CD14-positive monocyte (primary cell): ENCODE data around the gene ST3GAL5. TPM values are rescaled to one million over a fixed set of nuclear protein-coding genes. Genes with fewer than 3 reads are reported as not detected.

ENCODE experiments used
- DNase-seq, 3 donors: peaks; one replicate each; pipeline ENCODE4 v3.0.0-alpha.2; 2011 to 2022
- H2AFZ ChIP-seq: 2 replicates; pipeline ENCODE4 v1.6.0; 2012; ENCODE audit warnings: mild to moderate bottlenecking, low read depth, low read length, inconsistent platforms; ENCODE audit not compliant: insufficient read depth, poor library complexity, severe bottlenecking
- H3K27ac ChIP-seq, 2 donors: 1 replicate in 1 of 2; 2 replicates in 1 of 2; pipeline ENCODE4 v1.5.1; 2012 to 2013; ENCODE audit warnings: low read length in 2 of 2, control low read depth in 1 of 2, inconsistent platforms in 1 of 2, low read depth in 1 of 2, mild to moderate bottlenecking in 1 of 2
- H3K27me3 ChIP-seq, 2 donors: one replicate each; pipeline versions ENCODE4 v1.6.0 to v1.6.1; 2011 to 2013; ENCODE audit warnings: low read length in 2 of 2; ENCODE audit not compliant: control insufficient read depth in 2 of 2, insufficient read depth in 2 of 2
- H3K36me3 ChIP-seq, 2 donors: replicated peaks in 1 of 2; 1 replicate in 1 of 2; 2 replicates in 1 of 2; pipeline versions ENCODE4 v1.5.1 to v1.6.1; 2012 to 2013; ENCODE audit warnings: low read length in 2 of 2, control low read depth in 1 of 2, inconsistent platforms in 1 of 2, mild to moderate bottlenecking in 1 of 2; ENCODE audit not compliant: insufficient read depth in 2 of 2, control insufficient read depth in 1 of 2
- H3K4me1 ChIP-seq, 2 donors: 1 replicate in 1 of 2; 2 replicates in 1 of 2; pipeline versions ENCODE4 v1.5.1 to v1.6.1; 2012 to 2013; ENCODE audit warnings: low read length in 2 of 2, control low read depth in 1 of 2, inconsistent platforms in 1 of 2, mild to moderate bottlenecking in 1 of 2, moderate library complexity in 1 of 2; ENCODE audit not compliant: insufficient read depth in 2 of 2, control insufficient read depth in 1 of 2
- H3K4me2 ChIP-seq: replicated peaks from 2 replicates; pipeline ENCODE3; 2012; ENCODE audit warnings: low read length, moderate library complexity, mild to moderate bottlenecking; ENCODE audit not compliant: poor library complexity, severe bottlenecking; ENCODE audit errors: extremely low read depth
- H3K4me3 ChIP-seq, 3 experiments: fragments of 200-600 bp in 1 of 3; sonication (generic) in 1 of 3; replicated peaks in 1 of 3; 1 replicate in 2 of 3; 2 replicates in 1 of 3; pipeline ENCODE4 v1.5.1; 2011 to 2013; ENCODE audit warnings: low read length in 3 of 3, mild to moderate bottlenecking in 3 of 3, control low read depth in 2 of 3, low read depth in 2 of 3, inconsistent platforms in 1 of 3, moderate library complexity in 1 of 3
- H3K79me2 ChIP-seq: 2 replicates; pipeline ENCODE4 v1.6.0; 2012; ENCODE audit warnings: mild to moderate bottlenecking, control low read depth, inconsistent platforms, low read length, moderate library complexity; ENCODE audit not compliant: insufficient read depth
- H3K9ac ChIP-seq: 2 replicates; pipeline ENCODE4 v1.6.0; 2017; ENCODE audit warnings: low read length, mild to moderate bottlenecking; ENCODE audit not compliant: insufficient read depth, poor library complexity, severe bottlenecking
- H3K9me3 ChIP-seq, 2 donors: replicated peaks in 1 of 2; 1 replicate in 1 of 2; 2 replicates in 1 of 2; pipeline versions ENCODE4 v1.5.1 to v1.6.1; 2012 to 2013; ENCODE audit warnings: low read length in 2 of 2, control low read depth in 1 of 2; ENCODE audit not compliant: control insufficient read depth in 1 of 2, insufficient read depth in 1 of 2
- H4K20me1 ChIP-seq: 2 replicates; pipeline ENCODE4 v1.6.0; 2012; ENCODE audit warnings: mild to moderate bottlenecking, low read length, control low read depth, moderate library complexity; ENCODE audit not compliant: insufficient read depth
- H3K27ac Mint-ChIP-seq, 7 donors: one replicate each; pipeline ENCODE4 v1.8.0; 2020; ENCODE audit warnings: mild to moderate bottlenecking in 7 of 7, mixed read lengths in 7 of 7, moderate library complexity in 6 of 7, inconsistent platforms in 2 of 7
- H3K27me3 Mint-ChIP-seq, 3 donors: one replicate each; pipeline ENCODE4 v1.8.0; 2021 to 2022; ENCODE audit warnings: low read depth in 3 of 3, mild to moderate bottlenecking in 3 of 3, mixed read lengths in 3 of 3, moderate library complexity in 3 of 3, inconsistent platforms in 1 of 3
- H3K36me3 Mint-ChIP-seq, 2 donors: one replicate each; pipeline ENCODE4 v1.8.0; 2020; ENCODE audit warnings: mixed read lengths in 2 of 2, inconsistent platforms in 1 of 2, mild to moderate bottlenecking in 1 of 2
- H3K4me1 Mint-ChIP-seq: one replicate; pipeline ENCODE4 v1.8.0; 2020; ENCODE audit warnings: mild to moderate bottlenecking, mixed read lengths
- H3K4me3 Mint-ChIP-seq, 2 donors: one replicate each; pipeline ENCODE4 v1.8.0; 2020; ENCODE audit warnings: mild to moderate bottlenecking in 2 of 2, mixed read lengths in 2 of 2, moderate library complexity in 1 of 2
- H3K9me3 Mint-ChIP-seq, 7 donors: one replicate each; pipeline ENCODE4 v1.8.0; 2020 to 2022; ENCODE audit warnings: mixed read lengths in 7 of 7, mild to moderate bottlenecking in 6 of 7, moderate library complexity in 6 of 7, inconsistent platforms in 2 of 7
- CTCF ChIP-seq: fragments of 200-600 bp; IDR thresholded peaks from one replicate; pipeline ENCODE4 v1.8.0; 2022; ENCODE audit warnings: antibody characterized with exemption, mild to moderate bottlenecking
- WGBS: methylation state at CpG from one replicate; pipeline ENCODE4 v1.1.5; 2013; ENCODE audit warnings: missing lambda C conversion rate; ENCODE audit not compliant: insufficient coverage; 5-methylcytosine and 5-hydroxymethylcytosine counted together
- intact Hi-C, 2 donors: fragments of 100-400 bp; cut with micrococcal nuclease; formaldehyde crosslinking; loops; one replicate each; pipeline versions ENCODE4 v1.15.0 to v1.15.1; 2023
- polyA plus RNA-seq, 3 donors: library from polyadenylated mRNA; depleted of rRNA in 1 of 3; unstranded in 2 of 3; stranded (reverse) in 1 of 3; fragments of 300-500 nt in 2 of 3; fragments of >200 nt in 1 of 3; fragmentation: Illumina TruSeq in 2 of 3; gene quantifications; 1 replicate in 2 of 3; 2 replicates in 1 of 3; pipeline ENCODE4 v1.2.3, GENCODE V29; 2012 to 2021

Gene ST3GAL5
- polyA plus RNA-seq, 3 donors: 14.0 to 51.2 (median 19.5) TPM

- H2AFZ ChIP-seq: peak overlapping the region; percentile 52
- H3K79me2 ChIP-seq: no peaks in the 10 kb centered on the region
- H3K36me3 ChIP-seq: peaks cover 31 to 90% of the 10 kb centered on the region in 2 donors
- H3K27me3 ChIP-seq: no peaks in the 10 kb centered on the region
- H3K9ac ChIP-seq: peak overlapping the region; percentile 46
- Mint-ChIP-seq H3K27me3 (no peaks in the 10 kb centered on the region), H3K36me3 (peaks cover 69 to 86% of the 10 kb centered on the region in 2 donors), H3K27ac (peak overlapping the region; percentile 90 to 98 (median 95)), H3K4me1 (peaks cover 24% of the 10 kb centered on the region), H3K4me3 (peak overlapping the region; percentile 74 to 78), H3K9me3 (peaks cover 0 to 5% (median 2%) of the 10 kb centered on the region in 7 donors)
- peak overlapping the region; percentile 89 to 92 for H3K27ac ChIP-seq
- intact Hi-C loops: loop anchor here in 1 of 2 donors (5.0 kb wide), 1 partner anchor 34 kb away; the partner anchor contains the start of gene ST3GAL5
- no peak for TF ChIP-seq CTCF
- H3K9me3 ChIP-seq: no peaks in the 10 kb centered on the region
- peak overlapping the region in 2 of 3 experiments; percentile 21 to 61 for H3K4me3 ChIP-seq
- WGBS: 64% methylated on average over 6 of the region's 10 CpGs
- H3K4me2 ChIP-seq: peak overlapping the region; percentile 42
- no peaks in the 10 kb centered on the region for H4K20me1 ChIP-seq
- peak; percentile 30 to 67 (median 41) for DNase-seq
- peaks cover 18 to 24% of the 10 kb centered on the region in 2 donors for H3K4me1 ChIP-seq
Measured at GRCh38 chr2:85853499-85854165, 35.2 kb downstream of the ST3GAL5 start.

GRCh38 chr2:85852937-85853498 is 35.8 kb downstream of the ST3GAL5 start:
- peak in 1 of 3 donors; percentile 13 for DNase-seq
- Histone ChIP-seq H3K4me1 (peaks cover 18 to 24% of the 10 kb centered on the region in 2 donors), H3K79me2 (no peaks in the 10 kb centered on the region), H3K27ac (peak overlapping the region; percentile 89 to 92), H4K20me1 (no peaks in the 10 kb centered on the region), H3K9me3 (no peaks in the 10 kb centered on the region), H3K36me3 (peaks cover 35 to 90% of the 10 kb centered on the region in 2 donors), H3K4me2 (peak overlapping the region; percentile 42), H3K9ac (peak overlapping the region; percentile 46), H3K27me3 (no peaks in the 10 kb centered on the region), H2AFZ (peak overlapping the region; percentile 52), H3K4me3 (peak overlapping the region in 1 of 3 experiments; percentile 61)
- TF ChIP-seq CTCF: no peak
- H3K9me3 Mint-ChIP-seq: peaks cover 0 to 5% (median 2%) of the 10 kb centered on the region in 7 donors
- intact Hi-C loops: loop anchor here in 1 of 2 donors (5.0 kb wide), 1 partner anchor 34 kb away; the partner anchor contains the start of gene ST3GAL5
- peaks cover 72 to 84% of the 10 kb centered on the region in 2 donors for H3K36me3 Mint-ChIP-seq
- H3K4me1 Mint-ChIP-seq: peaks cover 24% of the 10 kb centered on the region
- H3K27me3 Mint-ChIP-seq: no peaks in the 10 kb centered on the region
- H3K27ac Mint-ChIP-seq: peak overlapping the region; percentile 90 to 98 (median 95)
- peak overlapping the region; percentile 74 to 78 for H3K4me3 Mint-ChIP-seq
- 31% methylated on average over 7 of the region's 11 CpGs for WGBS
